Liver (tissue), 9 donors: Measurements from ENCODE around the gene TBC1D9. TPM values are rescaled to one million over a fixed set of nuclear protein-coding genes. Genes with fewer than 3 reads are reported as not detected.

Source experiments
- DNase-seq: peaks from one replicate; pipeline ENCODE4 v3.0.0-alpha.2; 2017; ENCODE audit warnings: low spot score
- H3K27ac ChIP-seq, 2 donors: one replicate each; pipeline ENCODE4 v1.7.0; 2013; ENCODE audit warnings: inconsistent platforms in 2 of 2, low read length in 2 of 2, control low read depth in 1 of 2, low read depth in 1 of 2, mild to moderate bottlenecking in 1 of 2
- H3K27me3 ChIP-seq, 4 donors: one replicate each; pipeline versions ENCODE4 v1.6.1 to v1.7.0; 2013; ENCODE audit warnings: low read length in 3 of 4, inconsistent platforms in 1 of 4, mild to moderate bottlenecking in 1 of 4, moderate library complexity in 1 of 4; ENCODE audit not compliant: control insufficient read depth in 4 of 4, insufficient read depth in 4 of 4
- H3K36me3 ChIP-seq, 4 donors: one replicate each; pipeline versions ENCODE4 v1.6.1 to v1.7.0; 2013; ENCODE audit warnings: low read length in 3 of 4, mild to moderate bottlenecking in 3 of 4, low read depth in 1 of 4, moderate library complexity in 1 of 4; ENCODE audit not compliant: control insufficient read depth in 4 of 4, insufficient read depth in 3 of 4
- H3K4me1 ChIP-seq, 4 donors: one replicate each; pipeline versions ENCODE4 v1.6.1 to v1.7.0; 2013; ENCODE audit warnings: low read length in 3 of 4, mild to moderate bottlenecking in 3 of 4, moderate library complexity in 1 of 4; ENCODE audit not compliant: control insufficient read depth in 4 of 4, insufficient read depth in 4 of 4
- H3K4me3 ChIP-seq, 3 donors: one replicate each; pipeline versions ENCODE4 v1.6.1 to v1.7.0; 2013; ENCODE audit warnings: low read length in 3 of 3, control low read depth in 1 of 3, low read depth in 1 of 3, mild to moderate bottlenecking in 1 of 3
- H3K9ac ChIP-seq, 2 donors: one replicate each; pipeline ENCODE4 v1.7.0; 2013; ENCODE audit warnings: low read length in 2 of 2, mild to moderate bottlenecking in 2 of 2, moderate library complexity in 2 of 2, control low read depth in 1 of 2, low read depth in 1 of 2
- H3K9me3 ChIP-seq, 4 donors: one replicate each; pipeline versions ENCODE4 v1.6.1 to v1.7.0; 2013; ENCODE audit warnings: low read length in 3 of 4; ENCODE audit not compliant: control insufficient read depth in 4 of 4
- ATF3 ChIP-seq: IDR thresholded peaks from 2 replicates; pipeline ENCODE4 v1.6.1; 2016; ENCODE audit warnings: antibody characterized with exemption
- EGR1 ChIP-seq, 2 donors: IDR thresholded peaks; 2 replicates each; pipeline ENCODE4 v1.6.1; 2016 to 2018; ENCODE audit warnings: antibody characterized with exemption in 2 of 2, low read depth in 2 of 2
- FOXA1 ChIP-seq: IDR thresholded peaks from 2 replicates; pipeline ENCODE4 v1.6.1; 2016; ENCODE audit warnings: antibody characterized with exemption
- FOXA2 ChIP-seq: IDR thresholded peaks from 2 replicates; pipeline ENCODE4 v1.6.1; 2016; ENCODE audit warnings: antibody characterized with exemption
- GABPA ChIP-seq, 2 donors: IDR thresholded peaks in 1 of 2; conservative IDR thresholded peaks in 1 of 2; 2 replicates each; pipeline ENCODE4 v1.6.1; 2016; ENCODE audit warnings: antibody characterized with exemption in 2 of 2, mild to moderate bottlenecking in 1 of 2, moderate library complexity in 1 of 2
- HNF4A ChIP-seq, 2 donors: conservative IDR thresholded peaks; 2 replicates each; pipeline ENCODE4 v1.6.1; 2016; ENCODE audit warnings: antibody characterized with exemption in 2 of 2, mild to moderate bottlenecking in 2 of 2
- HNF4G ChIP-seq: IDR thresholded peaks from 2 replicates; pipeline ENCODE4 v1.6.1; 2016; ENCODE audit warnings: antibody characterized with exemption
- JUND ChIP-seq, 2 donors: IDR thresholded peaks; 2 replicates each; pipeline ENCODE4 v1.6.1; 2016; ENCODE audit warnings: antibody characterized with exemption in 2 of 2
- MAX ChIP-seq: IDR thresholded peaks from 2 replicates; pipeline ENCODE4 v1.6.1; 2016; ENCODE audit warnings: antibody characterized with exemption
- NR2F2 ChIP-seq: IDR thresholded peaks from 2 replicates; pipeline ENCODE4 v1.6.1; 2016; ENCODE audit warnings: antibody characterized with exemption
- RAD21 ChIP-seq, 2 donors: IDR thresholded peaks; 2 replicates each; pipeline ENCODE4 v1.6.1; 2016; ENCODE audit warnings: antibody characterized with exemption in 2 of 2, mild to moderate bottlenecking in 2 of 2
- RXRA ChIP-seq, 2 donors: IDR thresholded peaks; 2 replicates each; pipeline ENCODE4 v1.6.1; 2017 to 2018; ENCODE audit warnings: antibody characterized with exemption in 2 of 2, mild to moderate bottlenecking in 1 of 2
- SP1 ChIP-seq: IDR thresholded peaks from 2 replicates; pipeline ENCODE4 v1.6.1; 2018; ENCODE audit warnings: antibody characterized with exemption, mild to moderate bottlenecking
- TAF1 ChIP-seq: conservative IDR thresholded peaks from 2 replicates; pipeline ENCODE4 v1.6.1; 2016; ENCODE audit warnings: antibody characterized with exemption, mild to moderate bottlenecking
- YY1 ChIP-seq: IDR thresholded peaks from 2 replicates; pipeline ENCODE4 v1.6.1; 2016; ENCODE audit warnings: antibody characterized with exemption, mild to moderate bottlenecking
- ZBTB33 ChIP-seq: IDR thresholded peaks from 2 replicates; pipeline ENCODE4 v1.6.1; 2016; ENCODE audit warnings: antibody characterized with exemption
- WGBS: extraction: QIAGEN DNeasy Blood & Tissue Kit; methylation state at CpG from one replicate; pipeline ENCODE4 v1.1.7; 2013; 5-methylcytosine and 5-hydroxymethylcytosine counted together
- polyA plus RNA-seq, 2 donors: library from polyadenylated mRNA; stranded (reverse) in 1 of 2; unstranded in 1 of 2; fragments of 200-250 nt in 1 of 2; fragments of >200 nt in 1 of 2; fragmentation: Nextera tagmentation in 1 of 2; extraction: Ambion mirVana in 1 of 2; gene quantifications; one replicate each; pipeline versions ENCODE4 v1.2.1 to v1.2.3, GENCODE V29; 2013 to 2015
- total RNA-seq, 2 donors: library from RNA; depleted of rRNA; stranded (reverse); fragments of >200 nt; gene quantifications; one replicate each; pipeline ENCODE4 v1.2.3, GENCODE V29; 2014
- TF ChIP-seq, protein P1 (sequence below): IDR thresholded peaks from 2 replicates; pipeline ENCODE4 v1.6.1; 2016; ENCODE audit warnings: antibody characterized with exemption, mild to moderate bottlenecking
- TF ChIP-seq, protein P2 (sequence below): fragments of 150-350 bp; IDR thresholded peaks from 2 replicates; pipeline ENCODE4 v1.5.1; 2017; ENCODE audit warnings: improper control_type of control experiment, low read depth, low read length; ENCODE audit not compliant: missing input control
- donor health status: healthy.
- donor health status: healthy.
- donor health status: healthy.
- donor health status: healthy.
- donor health status: healthy.

TBC1D9 gene
- total and polyA plus RNA-seq, 4 donors, result 1.4 to 8.5 (median 6.3) TPM

- Histone ChIP-seq H3K36me3 (peaks cover 0 to 5% (median 0%) of the 10 kb centered on the region in 4 donors), H3K9ac (no peak overlapping the region), H3K4me3 (no peak overlapping the region), H3K27ac (no peak overlapping the region), H3K27me3 (no peaks in the 10 kb centered on the region), H3K9me3 (no peaks in the 10 kb centered on the region), H3K4me1 (peaks cover 4 to 23% (median 15%) of the 10 kb centered on the region in 4 donors)
- 98% methylated on average over 33 of the region's 33 CpGs for WGBS
- no peak for DNase-seq
- no peak for TF ChIP-seq GABPA (IDR thresholded peaks at IDR 0.05 in 1 of 2, conservative IDR thresholded peaks at IDR 0.05 in 1 of 2)
- TF ChIP-seq JUND (IDR thresholded peaks at IDR 0.05), result no peak
- TF ChIP-seq RXRA (IDR thresholded peaks at IDR 0.05), result no peak
- no peak for TF ChIP-seq ATF3
- no peak for TF ChIP-seq HNF4G
- TF ChIP-seq MAX, result no peak
- TF ChIP-seq FOXA1, result no peak
- no peak for TF ChIP-seq HNF4A (conservative IDR thresholded peaks at IDR 0.05)
- no peak for TF ChIP-seq TAF1
- TF ChIP-seq YY1, result no peak
- TF ChIP-seq, protein P1, sequence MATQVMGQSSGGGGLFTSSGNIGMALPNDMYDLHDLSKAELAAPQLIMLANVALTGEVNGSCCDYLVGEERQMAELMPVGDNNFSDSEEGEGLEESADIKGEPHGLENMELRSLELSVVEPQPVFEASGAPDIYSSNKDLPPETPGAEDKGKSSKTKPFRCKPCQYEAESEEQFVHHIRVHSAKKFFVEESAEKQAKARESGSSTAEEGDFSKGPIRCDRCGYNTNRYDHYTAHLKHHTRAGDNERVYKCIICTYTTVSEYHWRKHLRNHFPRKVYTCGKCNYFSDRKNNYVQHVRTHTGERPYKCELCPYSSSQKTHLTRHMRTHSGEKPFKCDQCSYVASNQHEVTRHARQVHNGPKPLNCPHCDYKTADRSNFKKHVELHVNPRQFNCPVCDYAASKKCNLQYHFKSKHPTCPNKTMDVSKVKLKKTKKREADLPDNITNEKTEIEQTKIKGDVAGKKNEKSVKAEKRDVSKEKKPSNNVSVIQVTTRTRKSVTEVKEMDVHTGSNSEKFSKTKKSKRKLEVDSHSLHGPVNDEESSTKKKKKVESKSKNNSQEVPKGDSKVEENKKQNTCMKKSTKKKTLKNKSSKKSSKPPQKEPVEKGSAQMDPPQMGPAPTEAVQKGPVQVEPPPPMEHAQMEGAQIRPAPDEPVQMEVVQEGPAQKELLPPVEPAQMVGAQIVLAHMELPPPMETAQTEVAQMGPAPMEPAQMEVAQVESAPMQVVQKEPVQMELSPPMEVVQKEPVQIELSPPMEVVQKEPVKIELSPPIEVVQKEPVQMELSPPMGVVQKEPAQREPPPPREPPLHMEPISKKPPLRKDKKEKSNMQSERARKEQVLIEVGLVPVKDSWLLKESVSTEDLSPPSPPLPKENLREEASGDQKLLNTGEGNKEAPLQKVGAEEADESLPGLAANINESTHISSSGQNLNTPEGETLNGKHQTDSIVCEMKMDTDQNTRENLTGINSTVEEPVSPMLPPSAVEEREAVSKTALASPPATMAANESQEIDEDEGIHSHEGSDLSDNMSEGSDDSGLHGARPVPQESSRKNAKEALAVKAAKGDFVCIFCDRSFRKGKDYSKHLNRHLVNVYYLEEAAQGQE, result no peak
- no peak for TF ChIP-seq NR2F2
- no peak for TF ChIP-seq SP1
- no peak for TF ChIP-seq EGR1 (IDR thresholded peaks at IDR 0.05; ENCODE audit: low read depth in 2 of 2)
- no peak for TF ChIP-seq FOXA2
These were observed 112.6 kb downstream of the TBC1D9 start for GRCh38 chr4:140643571-140644055.

- TF ChIP-seq SP1 (no peak), ATF3 (no peak), NR2F2 (no peak), RAD21 (IDR thresholded peaks at IDR 0.05) (no peak), FOXA2 (no peak), GABPA (IDR thresholded peaks at IDR 0.05 in 1 of 2, conservative IDR thresholded peaks at IDR 0.05 in 1 of 2) (no peak), RXRA (IDR thresholded peaks at IDR 0.05) (no peak), JUND (IDR thresholded peaks at IDR 0.05) (no peak), ZBTB33 (no peak), YY1 (no peak), HNF4A (conservative IDR thresholded peaks at IDR 0.05) (no peak), TAF1 (no peak), MAX (no peak)
- TF ChIP-seq, protein P2, sequence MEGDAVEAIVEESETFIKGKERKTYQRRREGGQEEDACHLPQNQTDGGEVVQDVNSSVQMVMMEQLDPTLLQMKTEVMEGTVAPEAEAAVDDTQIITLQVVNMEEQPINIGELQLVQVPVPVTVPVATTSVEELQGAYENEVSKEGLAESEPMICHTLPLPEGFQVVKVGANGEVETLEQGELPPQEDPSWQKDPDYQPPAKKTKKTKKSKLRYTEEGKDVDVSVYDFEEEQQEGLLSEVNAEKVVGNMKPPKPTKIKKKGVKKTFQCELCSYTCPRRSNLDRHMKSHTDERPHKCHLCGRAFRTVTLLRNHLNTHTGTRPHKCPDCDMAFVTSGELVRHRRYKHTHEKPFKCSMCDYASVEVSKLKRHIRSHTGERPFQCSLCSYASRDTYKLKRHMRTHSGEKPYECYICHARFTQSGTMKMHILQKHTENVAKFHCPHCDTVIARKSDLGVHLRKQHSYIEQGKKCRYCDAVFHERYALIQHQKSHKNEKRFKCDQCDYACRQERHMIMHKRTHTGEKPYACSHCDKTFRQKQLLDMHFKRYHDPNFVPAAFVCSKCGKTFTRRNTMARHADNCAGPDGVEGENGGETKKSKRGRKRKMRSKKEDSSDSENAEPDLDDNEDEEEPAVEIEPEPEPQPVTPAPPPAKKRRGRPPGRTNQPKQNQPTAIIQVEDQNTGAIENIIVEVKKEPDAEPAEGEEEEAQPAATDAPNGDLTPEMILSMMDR, result no peak
- TF ChIP-seq, protein P1, result no peak
- DNase-seq, result no peak
- no peak overlapping the region for H3K4me3 ChIP-seq
- 96% methylated on average over 33 of the region's 33 CpGs for WGBS
- H3K27me3 ChIP-seq, result no peaks in the 10 kb centered on the region
- no peak overlapping the region for H3K27ac ChIP-seq
- no peak overlapping the region for H3K9ac ChIP-seq
- H3K4me1 ChIP-seq, result peaks cover 4 to 24% (median 15%) of the 10 kb centered on the region in 4 donors
- H3K36me3 ChIP-seq, result peaks cover 0 to 5% (median 0%) of the 10 kb centered on the region in 4 donors
- H3K9me3 ChIP-seq, result no peaks in the 10 kb centered on the region
These were observed 113.3 kb downstream of the TBC1D9 start for GRCh38 chr4:140642674-140643437.
